Peyer's patch (tissue), 4 donors: Measurements from ENCODE around the gene CREM.
"Not testable (repeated sequence)": the region's sequence is repeated elsewhere in the genome, so short reads cannot be mapped to it uniquely, and the experiment has no call there.

Source experiments
- CTCF ChIP-seq, 6 experiments: fragments of 450-650 bp in 4 of 6; fragments of 200-600 bp in 2 of 6; sonication (generic) in 1 of 6; IDR thresholded peaks; one replicate each; pipeline ENCODE4 v1.5.1; 2017 to 2019; ENCODE audit warnings: antibody characterized with exemption in 6 of 6, mild to moderate bottlenecking in 3 of 6, moderate library complexity in 1 of 6
- POLR2A ChIP-seq, 2 donors: fragments of 450-650 bp; IDR thresholded peaks; one replicate each; pipeline ENCODE4 v1.5.1; 2017; ENCODE audit warnings: antibody characterized with exemption in 2 of 2, mild to moderate bottlenecking in 2 of 2, moderate library complexity in 2 of 2

DNA sequence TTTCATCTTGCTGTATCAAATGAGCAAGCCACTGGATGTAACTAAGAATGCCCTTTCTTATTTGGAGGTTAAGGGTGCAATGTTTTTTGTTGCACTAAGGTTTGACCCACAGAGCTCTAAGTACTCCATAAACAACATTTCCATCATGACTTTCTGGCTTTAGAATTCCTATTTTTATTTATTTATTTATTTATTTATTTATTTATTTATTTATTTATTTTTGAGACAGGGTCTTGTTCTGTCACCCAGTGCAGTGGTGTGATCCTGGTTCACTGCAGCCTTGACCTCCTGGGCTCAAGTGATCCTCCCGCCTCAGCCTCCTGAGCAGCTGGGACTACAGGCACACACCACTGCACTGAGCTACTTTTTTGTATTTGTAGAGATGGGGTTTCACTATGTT, 46.4 kb upstream of the CREM start:
- not testable (repeated sequence) for TF ChIP-seq POLR2A, CTCF (IDR thresholded peaks at IDR 0.05)
